H1 (cell line): ENCODE data around the gene IL7R. TPM values are rescaled to one million over a fixed set of nuclear protein-coding genes. Genes with fewer than 3 reads are reported as not detected.

Source experiments
- ATF3 ChIP-seq: IDR thresholded peaks from 2 replicates; pipeline ENCODE4 v1.6.1; 2011; ENCODE audit warnings: low read depth, mild to moderate bottlenecking, low read length; ENCODE audit not compliant: insufficient read depth
- BRCA1 ChIP-seq: IDR thresholded peaks from 2 replicates; pipeline ENCODE4 v1.6.1; 2012; ENCODE audit warnings: low read depth, low read length, improper control_type of control experiment
- CTCF ChIP-seq, 3 experiments: IDR thresholded peaks; 1 replicate in 2 of 3; 2 replicates in 1 of 3; pipeline versions ENCODE4 v1.5.1 to v1.6.1; 2011; ENCODE audit warnings: low read length in 3 of 3, mild to moderate bottlenecking in 3 of 3, inconsistent platforms in 2 of 3, low read depth in 1 of 3, moderate library complexity in 1 of 3; ENCODE audit not compliant: insufficient read depth in 1 of 3; ENCODE audit errors: control extremely low read depth in 1 of 3
- RXRA ChIP-seq: IDR thresholded peaks from 2 replicates; pipeline ENCODE4 v1.6.1; 2011; ENCODE audit warnings: low read depth, mild to moderate bottlenecking, low read length, moderate library complexity; ENCODE audit not compliant: insufficient read depth
- SP1 ChIP-seq: IDR thresholded peaks from 2 replicates; pipeline ENCODE4 v1.6.1; 2011; ENCODE audit warnings: low read depth, low read length
- SRF ChIP-seq: IDR thresholded peaks from 2 replicates; pipeline ENCODE4 v1.6.1; 2011; ENCODE audit warnings: mild to moderate bottlenecking, low read depth, low read length, moderate library complexity
- TEAD4 ChIP-seq: IDR thresholded peaks from 2 replicates; pipeline ENCODE4 v1.6.1; 2012; ENCODE audit warnings: low read depth, low read length, inconsistent platforms, mixed read lengths
- polyA plus RNA-seq, 7 experiments: library from polyadenylated mRNA; depleted of rRNA in 3 of 7; stranded (reverse) in 5 of 7; unstranded in 2 of 7; fragments of >200 nt in 5 of 7; fragments of 200-250 nt in 2 of 7; gene quantifications; 1 replicate in 5 of 7; 2 replicates in 1 of 7; 4 replicates in 1 of 7; pipeline versions ENCODE4 v1.2.1 to v1.2.3, GENCODE V29; 2011 to 2013; ENCODE audit warnings: missing spikeins in 2 of 7, mixed read lengths in 2 of 7
- total RNA-seq: library from RNA; stranded (reverse); fragmentation: NEBNext Ultra II Directional; extraction: Animal tissue kit (Norgen Biotek cat#: 25700); gene quantifications from 2 replicates; pipeline ENCODE4 v1.2.1, GENCODE V29; 2021
- TF ChIP-seq, protein P1 (sequence below): IDR thresholded peaks from 2 replicates; pipeline ENCODE4 v1.6.1; 2012; ENCODE audit warnings: inconsistent platforms

IL7R gene
- total and polyA plus RNA-seq, 2 of the 8 experiments (the other 6 are each of a cell fraction or from before 2014, with no cell fraction given), result not detected

- TF ChIP-seq ATF3 (no peak), RXRA (no peak), SRF (no peak), SP1 (no peak), BRCA1 (no peak), TEAD4 (no peak), CTCF (IDR thresholded peaks at IDR 0.05; ENCODE audit: control extremely low read depth in 1 of 3, insufficient read depth in 1 of 3, low read depth in 1 of 3, low read length in 3 of 3) (no peak)
- TF ChIP-seq, protein P1, sequence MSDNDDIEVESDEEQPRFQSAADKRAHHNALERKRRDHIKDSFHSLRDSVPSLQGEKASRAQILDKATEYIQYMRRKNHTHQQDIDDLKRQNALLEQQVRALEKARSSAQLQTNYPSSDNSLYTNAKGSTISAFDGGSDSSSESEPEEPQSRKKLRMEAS, result no peak
Observed at GRCh38 chr5:35823347-35824098, 33.2 kb upstream of the IL7R start (continued).
